D721Med (cell line): ENCODE data around the gene MGME1.
"Not testable (repeated sequence)": the region's sequence is repeated elsewhere in the genome, so short reads cannot be mapped to it uniquely, and the experiment has no call there.

Source experiments
- DNase-seq: peaks from one replicate; pipeline ENCODE4 v3.0.0; 2011; ENCODE audit warnings: low spot score; ENCODE audit not compliant: insufficient read length
- FAIRE-seq: peaks from 2 replicates; lab custom pipeline; 2011; peaks lifted over from hg19 to GRCh38; lab: Jason Lieb, UNC
- CTCF ChIP-seq: IDR thresholded peaks from 2 replicates; pipeline ENCODE4 v1.5.1; 2012; ENCODE audit warnings: mild to moderate bottlenecking, control low read depth; ENCODE audit not compliant: insufficient read depth; ENCODE audit errors: missing control alignments

Gene MGME1

GRCh38 chr20:17955302-17955701, 13.5 kb upstream of the MGME1 start:
- TF ChIP-seq CTCF, result no peak
- FAIRE-seq, result no peak
- DNase-seq, result no peak

- no peak for TF ChIP-seq CTCF
- DNase-seq, result no peak
- FAIRE-seq, result no peak
Observed at GRCh38 chr20:17956099-17956685, 12.6 kb upstream of the MGME1 start.

GRCh38 chr20:17957505-17958363, 11.1 kb upstream of the MGME1 start:
- no peak for TF ChIP-seq CTCF
- DNase-seq (no peak), FAIRE-seq (no peak)

GRCh38 chr20:17958373-17959256, 10.2 kb upstream of the MGME1 start:
- no peak for TF ChIP-seq CTCF
- DNase-seq, result no peak
- FAIRE-seq, result no peak

- no peak for TF ChIP-seq CTCF
- DNase-seq (no peak), FAIRE-seq (no peak)
Observed at GRCh38 chr20:17959257-17959627, 9.6 kb upstream of the MGME1 start.

- not testable (repeated sequence) for FAIRE-seq
Observed at GRCh38 chr20:17960400-17960885, 8.4 kb upstream of the MGME1 start.

GRCh38 chr20:17960927-17961586, 7.8 kb upstream of the MGME1 start:
- no peak for DNase-seq
- TF ChIP-seq CTCF, result no peak
- FAIRE-seq, result no peak

More at GRCh38 chr20:17960400-17960885, 8.4 kb upstream of the MGME1 start:
- not testable (repeated sequence) for DNase-seq
